G401 (cell line): ENCODE data around the gene DLK2. TPM values are rescaled to one million over a fixed set of nuclear protein-coding genes. Genes with fewer than 3 reads are reported as not detected.
"Not testable (repeated sequence)": the region's sequence is repeated elsewhere in the genome, so short reads cannot be mapped to it uniquely, and the experiment has no call there.

Experiments used
- DNase-seq: peaks from one replicate; pipeline ENCODE4 v3.0.0-alpha.2; 2015; ENCODE audit warnings: low spot score
- in situ Hi-C: cut with HindIII; loops from 2 replicates; pipeline ENCODE4 v1.10.0; 2016; ENCODE audit warnings: low sequenced_read_pairs, mixed read lengths
- total RNA-seq: library from RNA; depleted of rRNA; stranded (reverse); fragments of >200 nt; shearing (Covaris generic); gene quantifications from 2 replicates; pipeline ENCODE4 v1.2.3, GENCODE V29; 2014

The DLK2 gene
- total RNA-seq, 1 experiment from 2014 or later: 3.4 TPM

GRCh38 chr6:43434001-43434840 is 21.1 kb downstream of the DLK2 start:
- in situ Hi-C loops: no loop called here
- DNase-seq: no peak

- in situ Hi-C loops: no loop called here
- no peak for DNase-seq
These were observed 22.2 kb downstream of the DLK2 start for GRCh38 chr6:43433148-43433547.

GRCh38 chr6:43432009-43432945 is 23.1 kb downstream of the DLK2 start:
- no peak for DNase-seq
- in situ Hi-C loops: no loop called here

- in situ Hi-C loops: no loop called here
- peak; percentile 8 for DNase-seq
These were observed 26.5 kb downstream of the DLK2 start for GRCh38 chr6:43428874-43429273.

- in situ Hi-C loops: no loop called here
- DNase-seq: peak; percentile 53
These were observed 27.2 kb downstream of the DLK2 start for GRCh38 chr6:43428112-43428570.

GRCh38 chr6:43427406-43428111 is 27.8 kb downstream of the DLK2 start, which contains the start of gene ABCC10:
ABCC10 (plus strand) TSS chr6:43427541; CDS start chr6:43427979, 438 bp downstream.
- peak; percentile 96 for DNase-seq
- in situ Hi-C loops: no loop called here

GRCh38 chr6:43426928-43427405 is 28.4 kb downstream of the DLK2 start:
- in situ Hi-C loops: no loop called here
- DNase-seq: no peak

- in situ Hi-C loops, DNase-seq: not testable (repeated sequence)
These were observed 30.3 kb downstream of the DLK2 start for GRCh38 chr6:43425083-43425482.

- in situ Hi-C loops: no loop called here
- no peak for DNase-seq
These were observed 33.5 kb downstream of the DLK2 start for GRCh38 chr6:43421831-43422230.

- in situ Hi-C loops: no loop called here
- no peak for DNase-seq
These were observed 35.2 kb downstream of the DLK2 start for GRCh38 chr6:43420012-43420709.

GRCh38 chr6:43416935-43417334 is 38.4 kb downstream of the DLK2 start:
- in situ Hi-C loops: no loop called here
- DNase-seq: no peak

GRCh38 chr6:43415275-43415674 is 40.1 kb downstream of the DLK2 start:
- DNase-seq, in situ Hi-C loops: not testable (repeated sequence)

GRCh38 chr6:43413002-43413401 is 42.3 kb downstream of the DLK2 start:
- DNase-seq: no peak
- in situ Hi-C loops: no loop called here

- in situ Hi-C loops: no loop called here
- no peak for DNase-seq
These were observed 42.8 kb downstream of the DLK2 start for GRCh38 chr6:43412541-43412940.

GRCh38 chr6:43410776-43411175 is 44.6 kb downstream of the DLK2 start:
- DNase-seq, in situ Hi-C loops: not testable (repeated sequence)

- DNase-seq: no peak
- in situ Hi-C loops: no loop called here
These were observed 47.1 kb downstream of the DLK2 start for GRCh38 chr6:43408259-43408658.

GRCh38 chr6:43407296-43407695 is 48.1 kb downstream of the DLK2 start:
- no peak for DNase-seq
- in situ Hi-C loops: no loop called here

- in situ Hi-C loops: no loop called here
- no peak for DNase-seq
These were observed 50.0 kb downstream of the DLK2 start for GRCh38 chr6:43405354-43405753.

GRCh38 chr6:43402820-43403219 is 52.5 kb downstream of the DLK2 start:
- in situ Hi-C loops: no loop called here
- no peak for DNase-seq
